ENCODE data around the gene PML. TPM values are rescaled to one million over a fixed set of nuclear protein-coding genes. Genes with fewer than 3 reads are reported as not detected.
A peak's percentile ranks its signal among the peaks of the same experiment; 100 is the strongest.
"Not testable (repeated sequence)": the region's sequence is repeated elsewhere in the genome, so short reads cannot be mapped to it uniquely, and the experiment has no call there.

PML gene
- total RNA-seq, 1 experiment from 2014 or later: 39.2 TPM

GRCh38 chr15:74053941-74054529 is 59.5 kb downstream of the PML start:
- DNase-seq (ENCODE audit: low read depth): peak; percentile 46

GRCh38 chr15:74055804-74056203 is 61.3 kb downstream of the PML start:
- DNase-seq (ENCODE audit: low read depth): no peak

DNA sequence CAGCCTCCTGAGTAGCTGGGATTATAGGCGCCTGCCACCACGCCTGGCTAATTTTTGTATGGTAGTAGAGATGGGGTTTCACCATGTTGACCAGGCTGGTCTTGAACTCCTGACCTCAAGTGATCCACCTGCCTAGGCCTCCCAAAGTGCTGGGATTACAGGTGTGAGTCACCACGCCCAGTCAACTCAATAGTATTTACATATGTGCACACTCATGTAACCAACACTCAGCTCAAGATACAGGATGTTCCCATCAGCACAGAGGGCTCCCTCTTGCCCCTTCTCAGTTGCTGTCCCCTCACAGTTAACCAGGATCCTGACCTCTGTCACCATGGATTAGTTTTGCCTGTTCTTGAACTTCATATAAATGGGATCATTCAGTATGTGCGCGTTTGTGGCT is 61.8 kb downstream of the PML start:
- peak; percentile 23 for DNase-seq (ENCODE audit: low read depth)

- not testable (repeated sequence) for DNase-seq (ENCODE audit: low read depth)
These were observed 64.7 kb downstream of the PML start for GRCh38 chr15:74059050-74059833.

DNA sequence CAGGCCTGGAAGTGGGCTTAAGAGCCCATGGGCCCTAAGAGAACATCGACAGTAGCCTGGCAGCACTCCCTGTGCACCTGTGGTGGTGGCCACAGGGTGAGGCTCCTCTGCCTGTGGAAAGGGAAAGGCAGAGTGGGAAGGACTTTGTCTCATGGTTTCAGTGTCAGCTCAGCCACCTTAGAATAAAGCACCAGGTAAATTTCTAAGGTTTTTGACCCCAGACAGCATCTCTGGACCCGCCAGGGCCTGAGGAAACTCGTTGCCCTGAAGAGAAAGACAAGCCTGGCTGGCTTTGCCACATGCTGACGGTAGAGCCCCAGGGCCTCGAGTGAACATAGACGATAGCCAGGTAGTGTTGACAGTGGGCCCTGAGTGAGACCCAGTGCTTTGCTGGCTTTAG is 65.7 kb downstream of the PML start:
- DNase-seq (ENCODE audit: low read depth): no peak

GRCh38 chr15:74062236-74062635 is 67.7 kb downstream of the PML start:
- DNase-seq (ENCODE audit: low read depth): no peak

DNA sequence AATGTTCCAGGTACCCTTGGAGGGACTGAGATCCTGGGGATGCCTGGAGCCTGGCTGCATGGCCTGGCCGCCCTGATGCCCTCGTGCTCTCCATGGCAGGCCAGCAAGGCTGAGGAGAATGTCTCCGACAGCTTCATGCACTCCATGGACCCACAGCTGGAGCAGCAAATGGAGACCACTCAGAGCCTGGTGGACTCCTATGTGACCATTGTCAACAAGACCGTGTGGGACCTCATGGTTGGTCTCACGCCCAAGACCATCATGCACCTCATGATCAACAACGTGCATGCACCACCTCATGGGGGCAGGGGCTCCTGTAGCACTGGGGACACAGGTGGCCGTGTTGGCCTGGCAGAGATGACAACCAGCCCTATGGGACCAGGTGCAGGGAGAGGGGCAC is 68.2 kb downstream of the PML start:
- DNase-seq (ENCODE audit: low read depth): no peak

GRCh38 chr15:74063425-74064146 is 69.1 kb downstream of the PML start:
- DNase-seq (ENCODE audit: low read depth): not testable (repeated sequence)

GRCh38 chr15:74064183-74064582 is 69.7 kb downstream of the PML start:
- not testable (repeated sequence) for DNase-seq (ENCODE audit: low read depth)

DNA sequence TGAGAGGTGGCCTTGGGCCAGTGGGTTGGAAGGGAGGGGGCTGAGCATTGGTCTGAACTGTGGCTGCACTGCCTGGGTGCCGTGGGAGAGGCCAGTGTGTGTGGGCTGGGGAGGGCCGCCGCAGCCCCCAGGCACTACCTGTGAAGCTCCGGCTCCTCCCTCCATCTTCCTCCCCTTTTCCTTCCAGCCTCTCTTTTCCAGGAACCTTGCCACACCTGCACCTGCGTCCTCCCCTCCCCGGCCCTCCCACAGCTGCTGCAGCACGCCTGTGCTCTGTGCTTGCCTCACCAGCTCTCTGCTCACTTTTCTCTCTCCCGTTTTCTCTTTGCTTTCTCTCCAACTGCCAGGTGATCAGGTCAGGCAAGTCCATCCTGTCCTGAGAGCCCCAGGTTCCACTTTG is 70.3 kb downstream of the PML start:
- not testable (repeated sequence) for DNase-seq (ENCODE audit: low read depth)

GRCh38 chr15:74065684-74066411 is 71.3 kb downstream of the PML start:
- not testable (repeated sequence) for DNase-seq (ENCODE audit: low read depth)

- not testable (repeated sequence) for DNase-seq (ENCODE audit: low read depth)
These were observed 77.1 kb downstream of the PML start for GRCh38 chr15:74071645-74072044.

DNA sequence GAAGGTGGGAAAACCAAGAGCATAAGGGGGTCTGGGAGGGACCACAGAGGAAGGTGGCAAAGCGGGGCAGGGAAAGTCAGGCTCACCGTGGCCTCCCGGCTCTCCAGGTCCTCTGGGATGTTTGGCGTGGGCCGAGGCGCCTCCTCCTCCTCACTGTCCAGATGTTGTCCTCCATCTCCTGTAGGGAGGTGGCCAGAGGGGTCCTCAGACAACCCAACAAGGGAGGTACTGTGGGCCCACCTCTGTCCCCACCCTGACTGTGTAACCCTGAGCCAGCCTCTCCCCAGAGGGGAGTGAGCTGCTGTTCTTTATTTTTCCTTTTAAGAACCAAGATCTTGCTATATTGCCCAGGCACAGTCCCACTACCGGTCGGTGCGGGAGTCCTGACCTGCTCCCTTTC is 77.6 kb downstream of the PML start:
- DNase-seq (ENCODE audit: low read depth): not testable (repeated sequence)

DNA sequence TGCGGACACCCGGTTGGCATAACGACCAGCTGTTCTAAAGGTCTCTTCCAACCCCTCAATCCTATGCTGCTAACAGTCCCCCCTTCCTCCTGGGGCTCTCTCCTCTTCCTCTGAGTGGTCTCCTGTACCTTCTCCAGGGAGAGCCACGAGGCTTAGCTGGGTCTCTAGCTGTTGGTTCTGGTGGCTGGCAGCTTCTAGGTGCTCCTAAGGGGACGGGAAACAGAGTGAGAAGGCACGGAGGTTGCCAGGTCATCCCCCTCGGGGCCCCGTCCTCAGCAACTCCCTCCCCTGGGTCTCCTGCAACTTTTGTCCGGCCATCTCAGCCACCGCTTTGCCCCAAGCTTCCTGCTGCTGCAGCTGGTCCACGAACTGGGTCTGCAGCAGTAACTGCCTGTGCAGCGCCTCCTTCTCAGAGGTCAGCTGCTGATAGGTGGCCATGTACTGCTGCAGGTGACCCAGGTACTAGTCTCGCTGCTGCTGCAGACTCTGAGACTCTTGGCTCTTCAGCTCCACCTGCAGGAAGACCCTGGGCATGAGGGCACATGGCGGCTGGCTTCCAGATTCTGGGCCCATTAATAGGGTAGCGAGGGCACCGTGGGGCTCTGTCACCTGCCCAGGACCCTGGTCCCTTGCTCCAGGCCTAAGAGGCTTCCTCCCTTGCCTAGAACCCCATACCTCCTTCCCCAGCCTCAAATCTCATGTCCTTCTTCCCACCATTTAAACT is 78.3 kb downstream of the PML start:
- DNase-seq (ENCODE audit: low read depth): not testable (repeated sequence)

GRCh38 chr15:74075781-74076180 is 81.3 kb downstream of the PML start:
- not testable (repeated sequence) for DNase-seq (ENCODE audit: low read depth)

DNA sequence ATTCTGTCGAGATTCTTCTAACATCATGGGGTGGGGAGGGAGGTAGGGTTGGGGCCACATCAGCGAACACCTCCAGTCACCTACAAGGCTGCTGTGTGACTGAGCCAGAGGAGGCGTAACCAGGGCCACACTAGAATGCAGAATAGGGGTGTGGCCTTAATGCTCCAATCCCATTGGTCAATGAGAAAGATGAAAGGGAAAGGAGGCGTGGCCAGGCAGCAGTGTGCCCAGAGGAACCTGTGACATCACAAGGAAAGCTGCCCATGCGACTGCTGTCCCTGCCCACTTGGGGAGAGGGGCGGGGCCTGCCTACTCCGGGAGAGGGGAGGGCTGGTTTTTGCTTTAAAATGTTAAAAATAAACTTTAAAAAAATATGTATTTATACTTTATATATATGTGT is 87.9 kb downstream of the PML start, which contains the start of gene GOLGA6A:
Gene GOLGA6A, minus strand, starts transcription at position 101 of the 400 bp plus-strand sequence. Its CDS starts 41 bp downstream, at position 60.
- DNase-seq (ENCODE audit: low read depth): not testable (repeated sequence)

- DNase-seq (ENCODE audit: low read depth): not testable (repeated sequence)
These were observed 100.1 kb downstream of the PML start for GRCh38 chr15:74094567-74094966.

DNA sequence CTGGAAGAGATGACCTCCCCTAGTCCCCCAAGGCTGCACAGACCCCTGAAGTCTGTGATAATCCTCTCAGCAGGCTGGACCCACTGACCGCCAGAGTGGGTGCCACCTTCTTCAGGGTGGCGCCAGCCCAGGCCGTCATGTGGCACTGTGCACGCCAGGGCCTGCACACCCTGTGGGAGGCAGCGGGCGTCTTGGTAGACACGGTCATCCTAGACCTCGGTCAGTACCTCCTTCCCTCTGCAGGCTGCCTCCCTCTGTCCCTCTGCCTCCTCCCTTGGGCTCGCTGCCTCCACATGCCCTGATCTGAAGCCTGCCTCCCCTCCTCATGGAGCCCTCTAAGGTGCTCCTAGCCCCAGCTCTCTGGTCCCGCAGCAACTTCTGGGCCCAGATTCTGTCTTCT is 101.1 kb downstream of the PML start:
- not testable (repeated sequence) for DNase-seq (ENCODE audit: low read depth)

DNA sequence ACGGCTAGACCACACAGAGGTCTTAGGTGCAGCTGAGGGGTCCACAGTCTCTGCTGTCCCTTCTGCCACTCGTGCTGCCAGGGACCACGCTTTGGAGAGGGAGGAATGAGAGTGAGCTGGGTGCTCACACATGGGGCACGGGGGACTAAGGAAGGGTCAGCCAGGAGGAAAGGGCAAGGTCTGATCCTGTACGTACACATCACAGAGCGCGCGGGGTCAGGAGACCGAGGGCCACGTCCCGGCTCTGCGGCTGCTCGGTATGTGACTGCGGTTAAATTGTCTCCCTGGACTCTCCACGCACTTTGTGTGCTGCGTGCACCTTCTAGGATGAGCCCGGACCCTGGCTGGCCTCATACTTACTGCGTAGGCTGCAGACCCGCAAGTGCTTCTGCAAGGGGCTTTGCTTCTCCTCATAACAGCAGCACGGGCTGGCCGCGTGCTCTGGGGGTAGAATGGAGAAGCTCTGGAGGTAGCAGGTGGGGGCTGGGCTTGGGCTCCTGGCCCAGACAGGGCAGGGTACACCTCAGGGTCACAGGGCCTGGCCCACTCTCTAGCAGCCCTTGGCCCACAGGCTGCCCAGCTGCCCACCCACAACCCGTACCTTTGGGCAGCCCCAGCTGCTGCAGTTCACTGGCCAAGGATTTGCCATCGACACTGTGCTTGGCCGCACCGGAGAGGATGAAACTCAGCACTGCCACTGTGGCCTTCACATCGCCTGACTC is 102.4 kb downstream of the PML start:
- not testable (repeated sequence) for DNase-seq (ENCODE audit: low read depth)

All from HT1080 (cell line).